Measurements from ENCODE around the gene HOXA9.

Gene HOXA9

DNA sequence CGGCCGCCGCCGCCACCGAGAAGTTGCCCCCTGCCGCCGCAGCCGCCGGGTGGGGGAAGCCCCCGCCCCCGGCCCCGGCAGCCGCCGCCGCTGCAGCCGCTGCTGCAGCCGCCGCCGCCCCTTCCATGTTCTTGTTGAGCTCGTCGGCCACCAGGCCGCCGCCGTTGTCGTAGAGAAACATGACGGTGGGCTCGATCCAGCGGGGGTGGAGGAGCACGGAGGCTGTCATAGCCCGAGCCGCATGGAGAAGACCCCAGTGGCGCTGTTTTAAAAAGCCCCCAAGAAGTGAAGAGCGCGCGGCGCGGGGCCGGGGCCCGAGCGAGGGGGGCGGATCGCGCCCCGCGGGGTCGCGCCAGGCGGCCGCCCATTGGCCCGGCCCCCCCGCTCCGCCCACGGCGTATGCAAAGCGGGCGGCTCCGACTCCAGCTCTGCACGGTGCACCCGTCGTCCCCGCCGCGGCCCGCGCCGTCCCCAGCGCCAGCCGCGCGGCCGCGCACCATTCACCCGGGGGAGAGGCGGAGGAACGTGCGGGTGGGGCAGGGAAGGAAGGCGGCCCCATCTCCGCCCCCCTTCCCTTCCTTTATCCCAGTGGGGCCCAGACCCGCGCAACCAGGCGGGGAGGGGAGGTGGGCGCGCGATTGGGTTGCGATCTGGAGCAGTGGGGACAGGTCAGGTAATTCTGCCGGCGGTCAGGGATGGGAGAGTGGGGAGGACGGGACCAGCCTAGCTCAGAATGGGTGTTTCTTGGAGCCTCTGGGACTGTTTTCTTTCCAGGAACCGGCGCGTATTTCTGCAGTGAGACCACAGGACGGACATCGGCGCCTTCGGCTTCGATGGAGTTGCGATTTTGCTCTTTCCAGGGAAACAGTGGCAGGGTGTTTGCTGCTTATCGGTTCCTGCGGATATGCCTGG, 34.8 kb upstream of the HOXA9 start, which contains the start of gene HOXA13:
HOXA13 (minus strand) TSS at position 243 of the 912 bp plus-strand sequence; CDS start at position 229, 14 bp downstream.
- TF ChIP-seq, protein P1, sequence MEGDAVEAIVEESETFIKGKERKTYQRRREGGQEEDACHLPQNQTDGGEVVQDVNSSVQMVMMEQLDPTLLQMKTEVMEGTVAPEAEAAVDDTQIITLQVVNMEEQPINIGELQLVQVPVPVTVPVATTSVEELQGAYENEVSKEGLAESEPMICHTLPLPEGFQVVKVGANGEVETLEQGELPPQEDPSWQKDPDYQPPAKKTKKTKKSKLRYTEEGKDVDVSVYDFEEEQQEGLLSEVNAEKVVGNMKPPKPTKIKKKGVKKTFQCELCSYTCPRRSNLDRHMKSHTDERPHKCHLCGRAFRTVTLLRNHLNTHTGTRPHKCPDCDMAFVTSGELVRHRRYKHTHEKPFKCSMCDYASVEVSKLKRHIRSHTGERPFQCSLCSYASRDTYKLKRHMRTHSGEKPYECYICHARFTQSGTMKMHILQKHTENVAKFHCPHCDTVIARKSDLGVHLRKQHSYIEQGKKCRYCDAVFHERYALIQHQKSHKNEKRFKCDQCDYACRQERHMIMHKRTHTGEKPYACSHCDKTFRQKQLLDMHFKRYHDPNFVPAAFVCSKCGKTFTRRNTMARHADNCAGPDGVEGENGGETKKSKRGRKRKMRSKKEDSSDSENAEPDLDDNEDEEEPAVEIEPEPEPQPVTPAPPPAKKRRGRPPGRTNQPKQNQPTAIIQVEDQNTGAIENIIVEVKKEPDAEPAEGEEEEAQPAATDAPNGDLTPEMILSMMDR (conservative IDR thresholded peaks at IDR 0.05) = no peak
- H3K27ac ChIP-seq = peak within 1 kb of the TSS; percentile 98

DNA sequence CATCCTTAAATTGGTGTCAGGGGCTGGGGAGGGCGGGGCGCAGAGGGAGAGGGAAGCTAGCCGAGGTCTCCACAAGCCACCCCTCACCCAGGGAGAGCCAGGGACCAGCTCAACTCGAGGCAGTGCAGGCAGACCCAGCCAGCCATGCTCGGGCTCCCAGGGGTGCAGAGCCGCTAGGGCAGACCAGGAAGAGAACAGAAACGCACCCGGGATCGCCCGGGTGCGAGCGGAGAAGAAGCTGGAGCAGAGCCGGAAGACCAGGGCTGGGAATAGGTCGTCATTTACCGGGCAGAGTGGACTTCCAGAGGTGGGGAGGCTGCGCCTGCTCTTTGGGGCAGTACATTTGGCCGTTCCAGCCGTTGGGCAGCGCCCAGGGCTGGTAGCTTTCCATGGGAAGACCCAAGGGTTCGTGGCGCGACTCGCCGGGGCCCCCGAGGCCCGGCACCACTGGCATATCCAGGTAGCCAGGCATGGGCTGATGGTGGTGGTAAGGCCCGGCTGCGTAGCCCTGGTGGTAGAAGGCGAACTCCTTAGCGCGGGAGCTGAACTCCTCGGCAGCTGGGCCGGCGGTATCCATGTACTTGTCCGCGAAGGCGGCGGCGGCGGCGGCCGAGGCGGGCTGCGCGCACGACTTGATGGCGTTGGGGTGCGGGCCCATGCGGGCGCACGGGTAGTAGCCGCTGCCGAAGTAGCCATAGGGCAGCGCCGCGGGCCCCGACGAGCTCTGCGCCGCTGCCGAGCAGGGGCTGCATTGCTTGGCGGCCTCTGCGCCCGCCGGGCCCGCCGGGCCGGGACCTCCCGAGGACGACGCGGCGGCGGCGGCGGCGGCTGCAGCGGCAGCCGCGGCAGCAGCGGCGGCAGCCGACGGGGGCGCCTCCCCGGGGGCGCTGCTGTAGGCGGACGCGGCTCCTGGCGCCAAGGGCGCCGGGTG, 33.8 kb upstream of the HOXA9 start:
- TF ChIP-seq, protein P1 (conservative IDR thresholded peaks at IDR 0.05) = no peak

GRCh38 chr7:27198138-27198841, 33.0 kb upstream of the HOXA9 start:
- H3K27ac ChIP-seq = peak overlapping the region; percentile 98
- TF ChIP-seq, protein P1 (conservative IDR thresholded peaks at IDR 0.05) = no peak

More for the DNA sequence above, 33.8 kb upstream of the HOXA9 start:
- peak overlapping the region; percentile 98 for H3K27ac ChIP-seq

DNA sequence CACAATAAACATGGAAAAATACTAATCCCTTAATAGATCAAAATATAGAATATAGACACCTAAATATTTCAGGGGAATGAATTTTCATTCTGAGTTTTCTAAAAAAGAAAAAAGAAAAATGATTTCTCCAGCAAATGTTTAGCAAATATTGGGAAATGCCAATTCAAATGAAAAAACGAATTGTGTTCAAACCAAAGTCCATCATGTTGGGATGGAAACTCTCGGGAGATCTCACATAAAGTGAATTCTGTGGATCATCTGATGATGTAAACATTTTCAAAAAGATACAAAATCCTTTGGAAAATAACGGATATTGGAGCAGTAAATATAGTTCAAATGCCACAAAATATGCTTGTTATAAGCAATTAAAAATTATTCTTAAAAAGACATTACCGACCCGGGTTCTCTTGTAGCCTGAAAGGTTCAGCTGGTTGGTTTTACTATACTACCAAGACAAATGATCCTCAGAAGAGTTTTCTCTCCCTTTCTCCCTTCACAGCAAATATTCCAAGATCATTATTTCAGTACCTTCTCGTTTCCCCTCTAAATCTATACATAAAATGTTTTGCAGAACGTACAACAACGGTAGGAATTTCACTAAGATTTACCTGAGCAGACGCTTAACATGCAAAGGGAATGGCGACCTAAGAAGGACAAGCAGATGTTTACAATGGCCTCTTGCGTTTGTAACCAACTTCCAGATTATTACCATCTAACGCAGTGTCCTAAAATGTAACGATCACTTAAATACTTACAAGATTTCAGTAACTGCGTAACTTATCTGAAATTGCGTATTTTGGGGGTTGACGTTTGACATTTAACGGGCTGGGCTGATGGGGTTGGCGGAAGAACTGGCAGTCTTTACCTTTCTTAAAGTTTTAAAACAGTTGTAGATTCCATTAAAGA, 32.1 kb upstream of the HOXA9 start:
- peak overlapping the region; percentile 98 for H3K27ac ChIP-seq
- TF ChIP-seq, protein P1 (conservative IDR thresholded peaks at IDR 0.05) = no peak

DNA sequence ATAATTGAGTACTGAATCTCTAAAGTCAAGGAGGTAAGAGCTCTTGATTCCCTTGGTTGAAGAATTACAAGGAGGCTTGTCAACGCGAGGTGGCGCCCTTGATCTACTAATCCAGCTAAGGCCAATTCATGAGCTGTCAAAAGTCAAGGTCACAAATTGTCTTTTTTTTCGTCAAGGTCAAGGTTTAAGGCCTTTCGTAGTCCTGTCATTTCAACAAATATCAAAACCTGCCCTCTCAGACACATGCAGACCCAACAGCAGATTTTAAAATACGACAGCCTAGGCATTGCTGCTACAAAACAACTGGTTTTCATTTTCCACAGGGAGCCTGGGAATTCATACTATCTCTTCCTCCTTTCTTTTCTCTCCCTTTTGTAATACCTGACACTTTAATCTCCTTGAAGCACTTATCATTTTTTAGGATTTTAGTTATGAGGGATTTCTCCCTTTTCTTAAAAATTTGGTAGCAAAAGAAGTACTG, 31.0 kb upstream of the HOXA9 start:
- TF ChIP-seq, protein P1 (conservative IDR thresholded peaks at IDR 0.05) = peak; percentile 80

GRCh38 chr7:27194686-27195379, 29.5 kb upstream of the HOXA9 start:
- H3K27ac ChIP-seq = peak overlapping the region; percentile 98
- TF ChIP-seq, protein P1 (conservative IDR thresholded peaks at IDR 0.05) = no peak

More for the DNA sequence above, 31.0 kb upstream of the HOXA9 start:
- H3K27ac ChIP-seq = peak overlapping the region; percentile 98
